ENCODE data around the gene HNF1A.

HNF1A gene

DNA sequence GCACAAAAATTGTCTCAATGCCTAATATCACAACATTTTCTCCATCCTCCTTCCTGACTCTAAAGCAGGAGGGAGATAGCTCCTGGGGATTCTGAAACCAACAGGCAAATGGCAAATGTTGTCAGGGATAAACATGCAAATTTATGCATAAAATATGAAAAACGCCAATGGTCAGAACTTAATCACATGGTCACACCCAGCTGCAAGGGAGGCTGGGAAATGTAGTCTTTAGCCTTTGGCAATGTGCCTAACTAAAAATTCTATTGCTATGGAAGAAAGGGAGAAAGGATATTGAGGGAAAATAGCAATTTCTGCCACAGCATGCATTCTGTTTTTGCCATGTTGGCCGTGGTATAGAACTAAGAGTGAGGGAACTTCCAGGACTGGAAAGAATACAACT lies 72.4 kb downstream of the HNF1A start:
- DNase-seq (ENCODE audit: low read depth): no peak

All from stimulated activated CD8-positive, alpha-beta memory T cell treated with anti-CD3 and anti-CD28 coated beads, Interleukin-12 subunit alpha, Interleukin-12 subunit beta, amount 100 ng/mL, for 4 hours (primary cell).